ENCODE data around the gene TECPR2. TPM values are rescaled to one million over a fixed set of nuclear protein-coding genes. Genes with fewer than 3 reads are reported as not detected.

The TECPR2 gene
- total and polyA plus RNA-seq, 2 of the 13 experiments (the other 11 are each of a cell fraction or from before 2014, with no cell fraction given) = 3.5 to 5.7 TPM

GRCh38 chr14:102524451-102525218 is 161.9 kb downstream of the TECPR2 start (continued):
- TF ChIP-seq RERE (CRISPR knock-in tag; IDR thresholded peaks at IDR 0.05; ENCODE audit: low read depth) (no peak), NONO (IDR thresholded peaks at IDR 0.05) (no peak), NONO (CRISPR knock-in tag; conservative IDR thresholded peaks at IDR 0.05) (peak; percentile 68; the same call in 1 of the 2 replicates), HNRNPK (IDR thresholded peaks at IDR 0.05; ENCODE audit: low read depth, low read length, poor library complexity, severe bottlenecking) (no peak), FOXM1 (CRISPR knock-in tag; IDR thresholded peaks at IDR 0.05) (no peak), PLSCR1 (CRISPR knock-in tag; IDR thresholded peaks at IDR 0.05; ENCODE audit: borderline replicate concordance) (no peak), TBL1XR1 (IDR thresholded peaks at IDR 0.05; ENCODE audit: borderline replicate concordance, low read length, partially characterized antibody) (peak; percentile 64), SALL1 (CRISPR knock-in tag; IDR thresholded peaks at IDR 0.05) (peak; percentile 71), ZNF639 (CRISPR knock-in tag; conservative IDR thresholded peaks at IDR 0.05) (no peak), RXRA (CRISPR knock-in tag; IDR thresholded peaks at IDR 0.05) (peak; percentile 63), ZNF333 (CRISPR knock-in tag; IDR thresholded peaks at IDR 0.05; ENCODE audit: borderline replicate concordance) (peak; percentile 78; the same call in 1 of the 2 replicates), ZNF720 (CRISPR knock-in tag; IDR thresholded peaks at IDR 0.05) (no peak), FOXJ3 (CRISPR knock-in tag; IDR thresholded peaks at IDR 0.05; ENCODE audit: borderline replicate concordance) (no peak), ZNF337 (CRISPR knock-in tag; IDR thresholded peaks at IDR 0.05; ENCODE audit: borderline replicate concordance, low read depth) (no peak), POGK (CRISPR knock-in tag; conservative IDR thresholded peaks at IDR 0.05) (peak; percentile 81; the same call in 1 of the 2 replicates), MYPOP (CRISPR knock-in tag; IDR thresholded peaks at IDR 0.05) (peak; percentile 13; the same call in 1 of the 2 replicates), ZNF547 (CRISPR knock-in tag; IDR thresholded peaks at IDR 0.05) (peak; percentile 26; the same call in 1 of the 2 replicates), LCORL (IDR thresholded peaks at IDR 0.05) (no peak), LCORL (CRISPR knock-in tag; IDR thresholded peaks at IDR 0.05) (peak; percentile 87)
